CD4-positive, CD25-positive, alpha-beta regulatory T cell (primary cell): ENCODE data around the gene STARD8. TPM values are rescaled to one million over a fixed set of nuclear protein-coding genes. Genes with fewer than 3 reads are reported as not detected.

ENCODE experiments used
- ATAC-seq, 2 donors: fragments of 150-1000 bp; cut with Tn5 transposase; one replicate each; pipeline ENCODE4 v1.10.0; 2021; ENCODE audit warnings: low read depth in 2 of 2, moderate number of reproducible peaks in 2 of 2, moderate library complexity in 1 of 2
- DNase-seq, 3 donors: peaks; one replicate each; pipeline versions ENCODE4 v3.0.0 to v3.0.0-alpha.2; 2012 to 2022; ENCODE audit warnings: mixed read lengths in 1 of 3
- H3K27ac ChIP-seq: one replicate; pipeline ENCODE4 v1.7.0; 2013; ENCODE audit warnings: mild to moderate bottlenecking, low read length; ENCODE audit not compliant: insufficient read depth, poor library complexity, severe bottlenecking
- H3K27me3 ChIP-seq: one replicate; pipeline ENCODE4 v1.7.0; 2013; ENCODE audit warnings: low read length; ENCODE audit not compliant: control insufficient read depth, insufficient read depth
- H3K36me3 ChIP-seq: one replicate; pipeline ENCODE4 v1.7.0; 2013; ENCODE audit warnings: mild to moderate bottlenecking, low read length, moderate library complexity; ENCODE audit not compliant: control insufficient read depth, insufficient read depth
- H3K4me1 ChIP-seq: 2 replicates; pipeline ENCODE4 v1.7.0; 2013; ENCODE audit warnings: mild to moderate bottlenecking, low read length; ENCODE audit not compliant: insufficient read depth, control insufficient read depth, poor library complexity, severe bottlenecking
- H3K4me3 ChIP-seq: one replicate; pipeline ENCODE4 v1.7.0; 2013; ENCODE audit warnings: low read depth, mild to moderate bottlenecking, low read length, moderate library complexity
- H3K9me3 ChIP-seq, 2 experiments: 1 replicate in 1 of 2; 2 replicates in 1 of 2; pipeline ENCODE4 v1.7.0; 2013; ENCODE audit warnings: low read length in 2 of 2, mild to moderate bottlenecking in 1 of 2, moderate library complexity in 1 of 2; ENCODE audit not compliant: control insufficient read depth in 2 of 2
- H3K27ac Mint-ChIP-seq, 3 donors: one replicate each; pipeline ENCODE4 v1.8.0; 2020 to 2022; ENCODE audit warnings: mild to moderate bottlenecking in 3 of 3, mixed read lengths in 3 of 3, moderate library complexity in 2 of 3
- H3K27me3 Mint-ChIP-seq: one replicate; pipeline ENCODE4 v1.8.0; 2022; ENCODE audit warnings: mild to moderate bottlenecking, mixed read lengths
- H3K36me3 Mint-ChIP-seq: one replicate; pipeline ENCODE4 v1.8.0; 2020; ENCODE audit warnings: mixed read lengths
- H3K4me1 Mint-ChIP-seq, 4 donors: one replicate each; pipeline ENCODE4 v1.8.0; 2020 to 2022; ENCODE audit warnings: mixed read lengths in 4 of 4, mild to moderate bottlenecking in 1 of 4
- H3K4me3 Mint-ChIP-seq, 4 donors: one replicate each; pipeline ENCODE4 v1.8.0; 2020 to 2022; ENCODE audit warnings: mild to moderate bottlenecking in 4 of 4, mixed read lengths in 4 of 4, moderate library complexity in 3 of 4
- H3K9me3 Mint-ChIP-seq, 7 donors: one replicate each; pipeline ENCODE4 v1.8.0; 2020 to 2022; ENCODE audit warnings: mixed read lengths in 7 of 7, mild to moderate bottlenecking in 3 of 7, moderate library complexity in 2 of 7
- polyA plus RNA-seq, 4 donors: library from polyadenylated mRNA; unstranded; fragments of 300-500 nt; fragmentation: Illumina TruSeq; gene quantifications; one replicate each; pipeline ENCODE4 v1.2.3, GENCODE V29; 2021
- total RNA-seq: library from RNA; stranded (reverse); gene quantifications from one replicate; pipeline ENCODE4 v1.2.3, GENCODE V29; 2022

The STARD8 gene
- total and polyA plus RNA-seq, 5 donors from 2014 or later = 0.21 to 0.57 TPM; not detected in 3

DNA sequence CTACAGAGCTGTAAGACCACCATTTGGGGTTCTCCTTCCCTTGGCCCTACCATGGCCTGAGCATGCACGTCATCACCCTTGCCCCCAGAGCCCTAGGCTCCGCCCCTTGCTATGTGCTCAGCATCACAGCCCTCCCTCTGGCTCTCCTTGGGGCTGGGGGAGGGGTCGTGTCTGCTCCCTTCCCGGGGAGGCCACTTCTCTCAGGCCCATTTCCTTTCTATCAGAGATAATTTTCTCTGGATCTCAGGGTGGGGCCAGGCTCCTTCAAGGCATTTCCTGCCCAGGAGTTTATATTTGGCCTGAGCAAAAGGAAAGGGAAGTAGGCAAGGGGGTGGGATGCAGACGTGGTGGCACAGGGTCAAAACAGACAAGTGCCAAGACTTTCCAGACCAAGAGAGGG is 55.9 kb downstream of the STARD8 start:
- no peaks in the 10 kb centered on the region for H3K27me3 ChIP-seq
- no peaks in the 10 kb centered on the region for H3K27me3 Mint-ChIP-seq
- peaks cover 0 to 1% (median 0%) of the 10 kb centered on the region in 7 donors for H3K9me3 Mint-ChIP-seq
- H3K4me3 ChIP-seq = no peak overlapping the region
- no peak overlapping the region for H3K27ac ChIP-seq
- H3K4me3 Mint-ChIP-seq = no peak overlapping the region
- H3K36me3 Mint-ChIP-seq = no peaks in the 10 kb centered on the region
- ATAC-seq (no peak), DNase-seq (no peak)
- no peak overlapping the region for H3K27ac Mint-ChIP-seq
- no peaks in the 10 kb centered on the region for H3K4me1 Mint-ChIP-seq
- H3K36me3 ChIP-seq = no peaks in the 10 kb centered on the region
- no peaks in the 10 kb centered on the region for H3K4me1 ChIP-seq
- H3K9me3 ChIP-seq = no peaks in the 10 kb centered on the region

GRCh38 chrX:68703846-68704245 is 56.4 kb downstream of the STARD8 start:
- Histone ChIP-seq H3K4me3 (no peak overlapping the region), H3K27ac (no peak overlapping the region), H3K9me3 (no peaks in the 10 kb centered on the region), H3K27me3 (no peaks in the 10 kb centered on the region), H3K4me1 (no peaks in the 10 kb centered on the region), H3K36me3 (no peaks in the 10 kb centered on the region)
- H3K27ac Mint-ChIP-seq = no peak overlapping the region
- no peaks in the 10 kb centered on the region for H3K36me3 Mint-ChIP-seq
- no peak overlapping the region for H3K4me3 Mint-ChIP-seq
- no peak for ATAC-seq
- peaks cover 0 to 1% (median 0%) of the 10 kb centered on the region in 7 donors for H3K9me3 Mint-ChIP-seq
- H3K4me1 Mint-ChIP-seq = no peaks in the 10 kb centered on the region
- DNase-seq = no peak
- H3K27me3 Mint-ChIP-seq = no peaks in the 10 kb centered on the region

DNA sequence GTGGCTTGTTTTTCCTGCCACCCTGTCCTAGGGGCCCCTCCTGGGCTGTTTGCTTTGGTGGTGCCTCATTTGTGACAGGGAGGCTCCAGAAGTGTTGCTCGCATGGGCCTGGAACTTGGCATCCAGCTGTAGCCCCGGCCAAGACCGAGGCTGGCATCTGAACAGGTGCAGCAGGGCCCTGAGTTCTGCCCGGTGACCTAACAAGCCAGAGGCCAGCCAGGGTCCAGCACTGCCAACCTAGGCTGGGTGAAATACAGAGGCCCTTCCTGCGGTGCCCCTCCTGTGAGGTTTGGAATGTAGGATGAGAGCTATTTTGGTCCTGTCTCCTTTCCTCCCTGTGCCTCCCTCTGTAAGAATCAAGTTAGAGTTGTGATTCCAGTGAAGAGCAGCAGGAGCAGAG is 58.5 kb downstream of the STARD8 start:
- H3K9me3 ChIP-seq = no peaks in the 10 kb centered on the region
- H3K4me1 ChIP-seq = no peaks in the 10 kb centered on the region
- Mint-ChIP-seq H3K9me3 (peaks cover 0 to 1% (median 0%) of the 10 kb centered on the region in 7 donors), H3K27me3 (no peaks in the 10 kb centered on the region), H3K4me3 (no peak overlapping the region), H3K4me1 (no peaks in the 10 kb centered on the region), H3K27ac (no peak overlapping the region), H3K36me3 (no peaks in the 10 kb centered on the region)
- H3K4me3 ChIP-seq = no peak overlapping the region
- no peaks in the 10 kb centered on the region for H3K36me3 ChIP-seq
- H3K27me3 ChIP-seq = no peaks in the 10 kb centered on the region
- DNase-seq (no peak), ATAC-seq (no peak)
- H3K27ac ChIP-seq = no peak overlapping the region

DNA sequence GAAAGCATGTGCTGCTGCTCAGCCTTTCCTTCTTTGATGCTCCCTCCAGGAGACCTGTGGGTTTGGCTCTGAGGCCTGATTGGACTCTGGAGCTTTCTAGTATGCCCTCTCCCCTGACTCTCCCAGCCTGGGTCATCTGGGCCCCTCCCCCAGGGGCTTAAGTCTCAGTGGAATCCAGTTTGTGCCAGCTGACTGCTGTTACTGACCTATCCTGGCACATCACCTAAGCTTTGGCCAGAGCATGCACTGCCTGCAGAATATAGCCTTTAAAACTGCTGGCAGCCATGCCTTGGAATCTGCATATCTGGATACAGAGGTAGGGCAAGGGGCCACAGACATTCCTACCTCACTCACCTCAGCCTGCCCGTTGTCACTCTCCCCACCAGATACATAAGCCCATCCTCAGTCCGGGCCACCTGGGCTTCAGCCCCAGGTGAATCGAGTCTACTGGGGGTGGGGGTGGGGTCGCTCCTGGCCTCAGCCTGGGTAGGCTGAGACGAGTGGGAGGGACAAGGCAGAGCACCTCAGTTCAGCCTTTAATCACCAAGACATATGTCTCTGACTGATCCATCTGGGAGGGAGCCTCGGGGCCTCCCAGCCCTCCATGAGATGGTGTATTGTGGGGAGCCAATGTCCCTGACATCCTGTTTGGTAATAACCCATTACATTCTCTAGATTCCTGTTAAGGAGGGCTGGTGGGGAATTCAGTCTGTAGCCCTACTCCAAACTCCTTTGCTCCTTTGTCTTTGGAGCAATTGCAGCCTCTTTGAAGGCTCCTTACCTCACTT is 61.2 kb downstream of the STARD8 start:
- Mint-ChIP-seq H3K36me3 (no peaks in the 10 kb centered on the region), H3K27ac (no peak overlapping the region), H3K4me1 (no peaks in the 10 kb centered on the region), H3K9me3 (no peaks in the 10 kb centered on the region), H3K4me3 (no peak overlapping the region), H3K27me3 (no peaks in the 10 kb centered on the region)
- H3K9me3 ChIP-seq = no peaks in the 10 kb centered on the region
- H3K27ac ChIP-seq = no peak overlapping the region
- H3K36me3 ChIP-seq = no peaks in the 10 kb centered on the region
- no peaks in the 10 kb centered on the region for H3K27me3 ChIP-seq
- ATAC-seq = no peak
- DNase-seq = no peak
- H3K4me3 ChIP-seq = no peak overlapping the region
- H3K4me1 ChIP-seq = no peaks in the 10 kb centered on the region

GRCh38 chrX:68710870-68711576 is 63.6 kb downstream of the STARD8 start:
- H3K4me1 Mint-ChIP-seq = no peaks in the 10 kb centered on the region
- Histone ChIP-seq H3K4me1 (no peaks in the 10 kb centered on the region), H3K27ac (no peak overlapping the region), H3K9me3 (no peaks in the 10 kb centered on the region), H3K4me3 (no peak overlapping the region), H3K27me3 (no peaks in the 10 kb centered on the region), H3K36me3 (no peaks in the 10 kb centered on the region)
- DNase-seq (peak in 1 of 3 donors; percentile 27), ATAC-seq (no peak)
- H3K27ac Mint-ChIP-seq = no peak overlapping the region
- H3K9me3 Mint-ChIP-seq = peaks cover 0 to 1% (median 0%) of the 10 kb centered on the region in 7 donors
- no peaks in the 10 kb centered on the region for H3K27me3 Mint-ChIP-seq
- no peak overlapping the region for H3K4me3 Mint-ChIP-seq
- no peaks in the 10 kb centered on the region for H3K36me3 Mint-ChIP-seq

DNA sequence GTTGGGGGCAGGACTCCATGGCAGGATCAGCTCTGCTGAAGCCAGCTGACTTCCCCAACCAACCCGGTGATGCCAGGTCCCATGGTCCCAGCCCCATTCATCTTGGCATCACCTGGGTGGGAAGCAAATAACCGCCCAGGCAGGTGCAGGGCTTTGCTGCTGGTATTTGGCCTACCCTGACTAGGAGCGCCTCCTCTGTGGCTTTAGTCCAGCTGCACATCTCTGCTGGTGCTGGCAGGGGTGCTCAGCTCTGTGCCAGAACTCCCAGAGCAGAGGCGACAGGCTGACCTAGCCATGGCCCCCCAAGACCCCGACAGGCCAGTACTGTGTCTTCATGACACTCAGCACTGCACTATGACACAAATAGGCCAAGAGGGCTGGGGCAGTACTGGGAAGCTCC is 64.4 kb downstream of the STARD8 start:
- no peak overlapping the region for H3K4me3 ChIP-seq
- H3K4me1 Mint-ChIP-seq = no peaks in the 10 kb centered on the region
- ATAC-seq = no peak

DNA sequence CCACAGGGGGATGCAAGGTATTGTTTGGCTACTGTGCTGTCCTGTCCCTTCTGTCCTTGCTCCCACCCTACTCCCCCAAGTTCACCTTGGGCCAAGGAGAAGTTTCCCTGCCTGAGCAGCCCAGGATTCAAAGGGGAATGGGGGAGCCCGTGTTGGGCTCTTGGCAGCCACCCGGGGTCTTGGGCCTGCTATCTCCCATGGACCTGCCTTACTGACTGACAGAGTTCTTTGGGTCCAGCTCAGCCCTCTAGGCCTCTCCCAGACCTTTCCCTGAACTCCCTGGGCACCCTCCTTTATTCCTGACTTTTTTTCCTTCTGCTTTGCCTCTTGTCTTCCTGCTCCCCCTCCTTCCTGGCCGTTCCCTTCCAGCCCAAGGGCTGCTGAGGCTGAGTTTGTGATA is 67.4 kb downstream of the STARD8 start:
- Mint-ChIP-seq H3K9me3 (peaks cover 0 to 1% (median 0%) of the 10 kb centered on the region in 7 donors), H3K4me1 (no peaks in the 10 kb centered on the region), H3K27ac (no peak overlapping the region), H3K27me3 (no peaks in the 10 kb centered on the region), H3K4me3 (no peak overlapping the region), H3K36me3 (no peaks in the 10 kb centered on the region)
- no peaks in the 10 kb centered on the region for H3K9me3 ChIP-seq
- DNase-seq (no peak), ATAC-seq (no peak)
- H3K27me3 ChIP-seq = no peaks in the 10 kb centered on the region
- no peaks in the 10 kb centered on the region for H3K4me1 ChIP-seq
- no peak overlapping the region for H3K27ac ChIP-seq
- no peaks in the 10 kb centered on the region for H3K36me3 ChIP-seq
- no peak overlapping the region for H3K4me3 ChIP-seq

More for the DNA sequence above, 64.4 kb downstream of the STARD8 start:
- Mint-ChIP-seq H3K9me3 (peaks cover 0 to 1% (median 0%) of the 10 kb centered on the region in 7 donors), H3K27ac (no peak overlapping the region), H3K27me3 (no peaks in the 10 kb centered on the region), H3K4me3 (no peak overlapping the region), H3K36me3 (no peaks in the 10 kb centered on the region)
- no peaks in the 10 kb centered on the region for H3K27me3 ChIP-seq
- no peaks in the 10 kb centered on the region for H3K36me3 ChIP-seq
- no peaks in the 10 kb centered on the region for H3K9me3 ChIP-seq
- H3K4me1 ChIP-seq = no peaks in the 10 kb centered on the region
- DNase-seq = no peak
- H3K27ac ChIP-seq = no peak overlapping the region
